Anterior cingulate cortex (tissue), 58 donors: ENCODE results near the gene ADH4.
"Not testable (repeated sequence)": the region's sequence is repeated elsewhere in the genome, so short reads cannot be mapped to it uniquely, and the experiment has no call there.

Experiments
- DNase-seq, 58 donors: peaks; one replicate each; lab custom pipeline; 2025; lab: John Stamatoyannopoulos, UW

Gene ADH4

GRCh38 chr4:99144070-99144469 lies at the start of gene ADH4:
Gene ADH4 (minus strand): TSS chr4:99144297. CDS start chr4:99144222, 75 bp downstream.
- no peak for DNase-seq

GRCh38 chr4:99190336-99190735 lies 46.2 kb upstream of the ADH4 start:
- DNase-seq = no peak

- not testable (repeated sequence) for DNase-seq
Measured at GRCh38 chr4:99189900-99190299, 45.8 kb upstream of the ADH4 start.

- DNase-seq = no peak
Measured at GRCh38 chr4:99186029-99186428, 41.9 kb upstream of the ADH4 start.

- DNase-seq = no peak
Measured at GRCh38 chr4:99185581-99185980, 41.5 kb upstream of the ADH4 start.

- no peak for DNase-seq
Measured at GRCh38 chr4:99180382-99181070, 36.4 kb upstream of the ADH4 start.

GRCh38 chr4:99179626-99180025 lies 35.5 kb upstream of the ADH4 start:
- no peak for DNase-seq

- DNase-seq = no peak
Measured at GRCh38 chr4:99179178-99179577, 35.1 kb upstream of the ADH4 start.

GRCh38 chr4:99166544-99166943 lies 22.4 kb upstream of the ADH4 start:
- no peak for DNase-seq

GRCh38 chr4:99165978-99166377 lies 21.9 kb upstream of the ADH4 start:
- DNase-seq = no peak

- DNase-seq = no peak
Measured at GRCh38 chr4:99161373-99162099, 17.4 kb upstream of the ADH4 start.

GRCh38 chr4:99159699-99160098 lies 15.6 kb upstream of the ADH4 start:
- DNase-seq = no peak

- DNase-seq = no peak
Measured at GRCh38 chr4:99157478-99157935, 13.4 kb upstream of the ADH4 start.

GRCh38 chr4:99156992-99157391 lies 12.9 kb upstream of the ADH4 start:
- no peak for DNase-seq

GRCh38 chr4:99154658-99155342 lies 10.7 kb upstream of the ADH4 start:
- DNase-seq = no peak

GRCh38 chr4:99151995-99152394 lies 7.9 kb upstream of the ADH4 start:
- DNase-seq = no peak

GRCh38 chr4:99151452-99151851 lies 7.4 kb upstream of the ADH4 start:
- DNase-seq = no peak

- DNase-seq = no peak
Measured at GRCh38 chr4:99149426-99150019, 5.4 kb upstream of the ADH4 start.

- no peak for DNase-seq
Measured at GRCh38 chr4:99148550-99148949, 4.5 kb upstream of the ADH4 start.

GRCh38 chr4:99144587-99144986 lies 490 bp upstream of the ADH4 start:
- no peak for DNase-seq

GRCh38 chr4:99136329-99136728 lies 7.8 kb downstream of the ADH4 start:
- DNase-seq = no peak
